ENCODE data around the gene FRG2B.
"Not testable (repeated sequence)": the region's sequence is repeated elsewhere in the genome, so short reads cannot be mapped to it uniquely, and the experiment has no call there.

FRG2B gene

DNA sequence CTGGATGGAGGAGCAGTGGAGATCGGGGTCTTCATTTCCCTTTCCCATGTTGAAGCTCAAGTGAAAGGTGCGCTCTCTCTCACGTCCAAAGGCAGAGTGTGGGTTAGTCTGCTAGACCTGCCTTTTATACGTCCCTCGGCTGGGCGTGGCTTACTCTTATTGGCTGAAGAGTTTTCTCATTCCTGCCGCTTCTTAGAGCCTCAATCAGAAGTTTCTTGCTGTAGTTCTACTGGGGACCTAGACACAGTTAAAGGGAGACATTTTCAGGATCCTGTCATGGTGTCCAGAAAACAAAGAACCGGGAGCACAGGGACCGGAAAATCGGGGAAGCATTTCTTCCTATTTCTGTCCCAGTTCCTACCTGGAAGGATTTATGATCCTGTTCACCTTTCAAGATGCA is at the start of gene FRG2B:
FRG2B (minus strand) TSS at position 101 of the 400 bp plus-strand sequence; CDS start at position 48, 53 bp downstream.
- not testable (repeated sequence) for H3K27ac ChIP-seq

DNA sequence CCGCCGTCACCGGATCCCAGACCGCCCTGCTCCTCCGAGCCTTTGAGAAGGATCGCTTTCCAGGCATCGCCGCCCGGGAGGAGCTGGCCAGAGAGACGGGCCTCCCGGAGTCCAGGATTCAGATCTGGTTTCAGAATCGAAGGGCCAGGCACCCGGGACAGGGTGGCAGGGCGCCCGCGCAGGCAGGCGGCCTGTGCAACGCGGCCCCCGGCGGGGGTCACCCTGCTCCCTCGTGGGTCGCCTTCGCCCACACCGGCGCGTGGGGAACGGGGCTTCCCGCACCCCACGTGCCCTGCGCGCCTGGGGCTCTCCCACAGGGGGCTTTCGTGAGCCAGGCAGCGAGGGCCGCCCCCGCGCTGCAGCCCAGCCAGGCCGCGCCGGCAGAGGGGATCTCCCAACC is 40.9 kb upstream of the FRG2B start:
- not testable (repeated sequence) for H3K27ac ChIP-seq

DNA sequence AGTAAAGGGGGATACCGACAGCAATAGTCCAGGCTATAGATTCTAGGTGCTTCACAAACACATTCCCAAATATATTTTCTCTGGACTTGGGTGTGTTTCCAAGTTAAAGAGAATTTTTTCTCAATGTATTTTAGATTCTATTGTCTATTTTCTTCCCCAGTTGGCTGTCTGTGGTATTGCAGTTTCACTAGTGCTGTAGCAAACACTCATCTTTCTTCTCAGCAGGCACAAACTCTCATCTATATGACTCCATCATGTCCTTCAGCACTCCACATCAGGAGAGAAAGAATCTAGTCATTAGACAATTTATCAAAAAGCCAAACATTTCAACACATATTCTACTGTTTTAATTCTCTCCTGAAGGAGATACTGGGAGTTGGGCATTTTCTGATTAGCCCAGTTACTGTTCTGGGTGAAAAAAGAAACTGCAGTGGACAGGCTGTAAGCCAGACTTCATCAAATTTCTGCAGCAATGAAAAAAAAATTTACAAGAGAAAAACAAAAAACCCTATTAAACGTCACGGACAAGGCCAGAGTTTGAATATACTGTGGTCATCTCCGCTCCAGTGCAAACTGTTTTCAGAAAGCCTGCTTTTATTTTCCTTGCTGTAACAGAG is 37.1 kb upstream of the FRG2B start:
- TF ChIP-seq, protein P1, sequence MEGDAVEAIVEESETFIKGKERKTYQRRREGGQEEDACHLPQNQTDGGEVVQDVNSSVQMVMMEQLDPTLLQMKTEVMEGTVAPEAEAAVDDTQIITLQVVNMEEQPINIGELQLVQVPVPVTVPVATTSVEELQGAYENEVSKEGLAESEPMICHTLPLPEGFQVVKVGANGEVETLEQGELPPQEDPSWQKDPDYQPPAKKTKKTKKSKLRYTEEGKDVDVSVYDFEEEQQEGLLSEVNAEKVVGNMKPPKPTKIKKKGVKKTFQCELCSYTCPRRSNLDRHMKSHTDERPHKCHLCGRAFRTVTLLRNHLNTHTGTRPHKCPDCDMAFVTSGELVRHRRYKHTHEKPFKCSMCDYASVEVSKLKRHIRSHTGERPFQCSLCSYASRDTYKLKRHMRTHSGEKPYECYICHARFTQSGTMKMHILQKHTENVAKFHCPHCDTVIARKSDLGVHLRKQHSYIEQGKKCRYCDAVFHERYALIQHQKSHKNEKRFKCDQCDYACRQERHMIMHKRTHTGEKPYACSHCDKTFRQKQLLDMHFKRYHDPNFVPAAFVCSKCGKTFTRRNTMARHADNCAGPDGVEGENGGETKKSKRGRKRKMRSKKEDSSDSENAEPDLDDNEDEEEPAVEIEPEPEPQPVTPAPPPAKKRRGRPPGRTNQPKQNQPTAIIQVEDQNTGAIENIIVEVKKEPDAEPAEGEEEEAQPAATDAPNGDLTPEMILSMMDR (conservative IDR thresholded peaks at IDR 0.05), result peak; percentile 16; the same call in 1 of the 2 replicates
- not testable (repeated sequence) for H3K27ac ChIP-seq

DNA sequence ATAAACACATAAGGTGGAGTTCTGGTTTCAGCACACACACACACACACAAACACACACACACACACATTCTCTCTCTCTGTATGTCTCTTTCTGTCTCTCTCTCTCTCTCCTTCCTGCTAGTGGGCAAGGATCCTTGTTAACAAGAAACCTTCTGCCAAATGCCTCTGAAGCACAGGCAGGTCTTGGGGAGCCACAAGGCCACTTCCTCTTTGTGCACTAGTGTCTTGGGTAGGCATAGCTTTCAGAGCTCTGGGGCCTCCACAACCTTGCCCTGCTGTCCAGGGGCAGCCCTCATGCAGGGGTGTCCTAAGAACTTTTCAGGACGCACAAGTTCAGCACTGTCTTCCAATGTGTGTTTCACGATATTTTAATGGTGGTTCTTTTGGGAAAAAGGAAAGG is 34.5 kb upstream of the FRG2B start:
- not testable (repeated sequence) for H3K27ac ChIP-seq

DNA sequence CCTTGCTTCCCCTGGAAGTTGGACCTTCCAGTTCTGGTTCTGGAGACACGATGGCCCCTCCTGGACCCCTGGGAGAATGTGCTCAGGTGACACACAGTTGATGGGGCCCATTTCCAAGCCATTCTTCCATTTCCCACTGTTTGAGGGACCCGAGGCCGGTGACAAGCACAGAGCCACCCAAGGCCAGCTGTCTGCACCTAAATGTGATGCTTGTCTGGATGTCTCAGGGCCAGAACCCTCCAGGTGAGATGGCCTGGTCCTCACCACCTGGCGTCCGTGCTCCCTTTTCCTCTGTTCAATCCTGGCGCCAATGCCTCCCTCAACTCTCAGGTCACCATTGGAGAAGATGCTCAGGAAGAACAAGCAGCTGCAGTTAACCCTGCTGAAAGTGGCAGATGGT is 33.9 kb upstream of the FRG2B start:
- not testable (repeated sequence) for H3K27ac ChIP-seq

DNA sequence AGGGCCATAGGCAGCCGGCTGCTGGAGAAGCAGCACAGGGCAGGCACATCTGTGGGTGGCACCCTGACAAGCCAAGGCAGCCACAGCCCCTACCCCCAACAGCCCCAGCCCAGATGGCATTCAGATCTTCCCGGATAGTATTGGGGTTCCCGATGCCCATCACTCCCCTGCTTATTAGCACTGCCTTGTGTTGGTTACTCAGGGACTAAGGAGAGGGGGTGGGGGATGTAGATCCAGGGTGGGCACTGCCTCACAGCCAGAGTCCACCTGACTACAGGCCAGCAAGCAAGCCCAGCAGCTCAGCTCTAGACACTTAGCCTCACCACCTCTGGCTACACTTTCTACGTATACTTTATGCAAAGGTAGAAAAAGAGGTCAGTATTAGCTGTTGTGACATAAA is 30.7 kb upstream of the FRG2B start:
- not testable (repeated sequence) for H3K27ac ChIP-seq

DNA sequence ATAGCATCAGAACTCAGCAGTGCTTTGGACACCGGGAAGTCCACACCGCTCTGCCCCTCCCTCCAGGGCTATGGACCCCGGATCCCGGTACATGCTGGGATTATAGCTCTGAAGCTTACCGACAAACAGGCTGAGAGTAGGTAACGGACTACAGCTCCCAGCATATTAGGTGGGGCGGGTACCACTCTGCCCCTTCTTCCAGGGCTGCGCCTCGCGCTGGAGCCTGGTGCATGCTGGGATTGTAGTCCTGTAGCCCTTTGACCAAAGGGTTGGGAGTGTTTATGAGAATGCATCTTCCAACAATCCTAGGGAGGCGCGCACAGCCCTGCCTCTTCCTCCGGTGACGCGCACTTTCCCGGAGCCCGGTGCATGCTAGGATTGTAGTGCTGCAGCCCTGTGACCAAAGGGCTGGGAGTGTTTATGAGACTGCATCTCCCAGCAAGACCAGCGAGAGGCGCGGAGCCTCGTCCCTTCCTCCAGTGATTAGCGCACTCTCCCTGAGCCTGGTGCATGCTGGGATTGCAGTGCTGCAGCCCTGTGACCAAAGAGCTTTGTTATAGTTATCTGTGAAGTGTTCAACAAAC is 22.4 kb upstream of the FRG2B start:
- H3K27ac ChIP-seq, result not testable (repeated sequence)

DNA sequence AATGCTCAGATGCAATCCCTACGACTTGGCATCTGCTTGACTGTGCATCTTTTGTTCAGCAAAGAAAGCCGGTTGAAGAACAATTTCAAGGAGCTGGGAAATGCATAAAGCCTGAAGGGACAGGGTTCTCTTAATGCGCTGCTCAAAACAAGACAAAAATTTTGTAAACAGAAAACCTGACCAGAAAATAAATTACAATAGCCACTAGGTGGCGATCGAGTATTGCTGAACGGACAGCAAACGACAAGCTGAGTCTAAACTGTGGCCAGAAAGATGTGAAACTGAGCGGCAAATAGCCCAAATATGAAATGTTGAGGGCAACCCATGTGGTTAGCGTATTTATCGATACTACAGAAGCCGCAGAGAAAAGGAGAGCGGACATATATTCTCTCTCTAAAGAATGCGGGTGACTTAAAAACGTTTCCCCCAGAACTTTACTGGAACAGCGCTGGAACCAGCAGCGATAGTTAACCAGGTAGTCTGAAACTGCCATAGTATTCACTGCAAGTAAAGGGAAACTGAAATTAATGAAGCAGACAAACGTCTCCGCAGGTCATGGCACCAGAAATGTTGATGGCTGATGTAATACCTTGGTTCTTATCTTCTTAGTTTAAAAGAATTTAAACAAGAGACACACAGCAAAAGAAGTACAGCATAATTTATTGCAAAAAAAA is 20.6 kb upstream of the FRG2B start:
- TF ChIP-seq, protein P1 (conservative IDR thresholded peaks at IDR 0.05), result peak; percentile 16
- not testable (repeated sequence) for H3K27ac ChIP-seq

DNA sequence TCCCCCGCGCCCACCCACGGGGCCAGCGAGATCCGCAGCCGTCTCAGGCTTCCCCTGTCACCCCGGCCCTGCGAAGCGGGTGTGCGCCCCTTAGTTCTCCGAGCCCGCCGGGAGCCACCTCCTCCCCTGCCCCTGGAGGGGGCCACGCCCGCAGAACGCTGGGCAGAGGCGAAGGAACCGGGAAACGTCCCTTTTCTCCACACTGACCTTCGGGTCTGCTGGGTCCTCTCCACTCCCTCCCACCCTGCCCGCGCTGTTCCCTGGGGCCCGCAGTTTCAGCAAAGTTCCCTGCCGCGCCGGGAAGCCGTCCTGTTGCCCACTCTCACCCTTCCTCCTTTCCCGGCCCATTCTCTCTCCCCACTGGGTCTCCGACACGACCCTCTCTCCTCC is 11.2 kb upstream of the FRG2B start:
- H3K27ac ChIP-seq, result not testable (repeated sequence)

DNA sequence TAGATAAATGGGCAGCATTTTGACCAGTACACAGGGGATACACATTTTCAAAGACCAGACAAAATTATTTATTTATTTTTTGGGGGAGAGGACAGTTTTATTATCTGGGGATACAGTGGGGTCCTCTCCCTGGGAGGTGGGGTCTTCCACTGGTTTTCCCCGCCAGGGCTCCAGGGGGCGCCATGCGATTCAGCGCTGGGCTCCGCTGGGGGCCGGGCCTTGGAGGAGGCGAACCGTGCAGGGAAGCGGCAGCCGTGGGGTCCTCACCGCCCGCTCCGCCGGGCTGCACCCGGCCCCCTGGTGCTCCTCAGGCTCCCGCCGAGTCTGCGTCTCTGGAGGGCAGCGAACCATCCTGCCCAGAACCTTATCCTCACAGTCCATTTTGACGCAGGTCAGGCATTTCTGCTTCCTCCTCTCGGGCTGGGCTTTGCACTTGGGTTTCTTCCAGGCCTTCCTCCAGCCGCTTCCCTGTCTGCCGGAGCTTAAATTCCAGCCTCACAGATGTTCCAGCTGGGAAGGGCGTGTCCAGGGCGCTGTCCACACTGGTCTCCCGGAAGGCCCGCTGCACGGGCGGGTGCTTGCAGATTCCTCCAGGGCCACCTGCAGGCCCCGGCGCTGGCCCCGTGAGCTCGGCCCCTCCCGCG is 10.7 kb upstream of the FRG2B start:
- TF ChIP-seq, protein P1 (conservative IDR thresholded peaks at IDR 0.05), result 0 out of 2 replicates have a peak, but pooled peaks have one; percentile 11
- H3K27ac ChIP-seq, result not testable (repeated sequence)

DNA sequence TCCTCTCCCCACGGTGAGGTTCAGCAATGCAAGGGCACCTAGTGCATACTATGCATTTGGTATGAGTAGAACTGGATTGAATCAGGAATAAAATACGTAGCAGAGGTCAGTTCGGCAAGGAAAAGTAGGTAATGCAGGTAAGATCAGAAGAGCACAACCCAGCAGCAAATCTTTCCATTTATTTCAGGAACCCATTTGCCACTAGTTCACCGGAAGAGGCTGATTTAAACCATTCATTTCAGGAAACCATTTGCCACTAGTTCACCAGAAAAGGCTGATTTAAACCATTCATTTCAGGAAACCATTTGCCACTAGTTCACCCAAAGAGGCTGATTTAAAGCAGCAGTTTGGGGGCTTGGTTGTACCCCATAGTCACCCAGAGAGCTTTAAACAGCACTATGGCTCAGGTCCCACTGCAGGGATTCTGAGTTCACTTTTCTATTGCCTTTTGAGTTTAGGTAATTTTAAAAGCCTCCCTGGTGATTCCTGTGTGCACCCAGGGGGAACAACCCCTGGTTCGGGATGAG is 4.2 kb upstream of the FRG2B start:
- not testable (repeated sequence) for H3K27ac ChIP-seq

DNA sequence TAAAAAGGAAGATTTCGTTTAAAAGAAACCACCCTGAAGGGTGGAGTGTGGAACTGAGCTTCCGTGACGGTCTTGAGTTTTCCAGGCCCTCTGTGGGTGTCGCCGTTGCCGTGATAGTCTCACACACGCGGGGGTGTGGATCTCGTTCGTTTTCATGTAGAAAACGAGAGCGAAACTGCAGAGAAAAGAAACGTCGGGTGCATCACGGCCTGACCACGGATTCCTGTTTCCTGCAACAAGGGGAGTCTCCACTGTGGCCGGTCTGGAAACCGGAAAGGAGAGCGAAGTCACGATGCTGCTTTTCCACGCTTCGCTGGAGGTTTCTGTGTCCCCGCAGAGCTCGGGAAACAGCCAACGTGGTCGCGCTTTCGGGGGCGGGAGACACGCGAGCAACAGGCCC is 4.1 kb downstream of the FRG2B start:
- not testable (repeated sequence) for H3K27ac ChIP-seq
